NCI-H2029 treated with DMSO at 0.1 percent for 48 hours (cell line): ENCODE measurements around the gene HAUS2.
"Not testable (repeated sequence)": the region's sequence is repeated elsewhere in the genome, so short reads cannot be mapped to it uniquely, and the experiment has no call there.

Experiments
- DNase-seq: peaks from one replicate; lab custom pipeline; 2025; lab: John Stamatoyannopoulos, UW

The HAUS2 gene

GRCh38 chr15:42576040-42576594 lies 27.5 kb downstream of the HAUS2 start:
- no peak for DNase-seq

DNA sequence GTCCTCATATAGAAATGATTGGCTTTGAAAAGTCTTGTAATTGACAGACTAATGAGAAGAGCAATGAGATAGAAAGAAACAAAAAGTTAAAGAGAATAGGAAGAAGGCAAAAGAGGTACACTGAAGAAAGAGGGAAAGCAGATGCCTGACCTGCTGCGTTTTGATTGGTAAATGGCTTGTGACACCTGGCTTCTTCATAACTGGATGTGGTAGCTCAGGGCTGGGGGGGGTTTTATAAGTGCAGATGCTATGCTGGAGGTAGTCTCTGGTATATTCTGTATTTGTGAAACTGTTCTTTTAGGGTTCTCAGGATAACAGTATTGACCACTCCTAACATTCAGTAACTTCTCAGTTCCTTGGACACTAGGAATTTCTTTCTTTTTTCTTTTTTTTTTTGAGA lies 28.1 kb downstream of the HAUS2 start:
- DNase-seq, result no peak

DNA sequence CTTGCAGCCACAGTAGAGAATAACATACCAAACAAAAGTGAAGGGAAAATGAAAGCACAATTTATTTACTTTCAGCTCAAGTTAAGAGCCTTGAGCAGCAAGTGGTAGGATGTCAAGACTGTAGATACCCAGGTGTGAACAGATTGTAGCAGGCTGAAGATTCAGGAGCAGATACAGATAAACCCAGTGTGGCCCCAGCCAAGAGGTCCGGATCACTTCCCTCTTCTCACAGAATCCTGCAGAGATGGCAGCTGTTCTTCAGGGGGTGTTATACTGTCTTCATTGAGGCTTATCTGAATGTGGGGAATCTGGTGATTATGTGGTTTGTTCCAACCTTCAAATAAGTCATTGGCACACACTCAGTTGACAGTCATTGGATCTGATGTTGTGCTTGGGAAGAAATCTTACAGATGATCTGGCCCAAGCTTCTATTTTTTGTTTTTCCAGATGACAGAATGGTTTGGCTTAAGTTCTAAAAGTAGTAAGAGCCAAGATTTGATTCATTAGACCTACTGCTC lies 28.9 kb downstream of the HAUS2 start:
- no peak for DNase-seq

DNA sequence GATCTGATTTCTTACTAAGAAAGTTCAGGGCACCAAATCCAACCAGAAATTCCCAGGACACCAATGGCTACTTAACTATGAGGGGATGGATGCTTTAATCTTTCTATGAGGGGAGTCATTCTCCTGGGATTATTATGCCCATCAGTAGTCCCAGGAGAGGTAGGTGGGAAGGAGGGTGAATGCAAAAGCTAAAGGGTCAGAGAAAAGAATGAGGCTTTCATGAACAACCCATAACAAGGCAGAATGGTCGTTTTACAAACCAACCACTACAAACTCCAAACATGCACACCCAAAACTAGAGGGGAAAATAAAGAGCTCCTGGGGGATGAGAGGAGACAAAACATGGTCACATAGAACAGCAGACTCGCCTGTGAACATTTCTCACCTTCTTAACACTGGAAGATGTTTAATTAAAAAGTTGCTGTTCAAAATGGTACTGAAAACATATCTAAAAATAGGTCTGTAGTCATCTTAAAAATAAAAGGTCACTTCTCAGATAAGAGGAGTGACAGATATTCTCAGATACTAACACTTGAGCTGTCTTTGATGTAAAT lies 30.4 kb downstream of the HAUS2 start:
- no peak for DNase-seq

DNA sequence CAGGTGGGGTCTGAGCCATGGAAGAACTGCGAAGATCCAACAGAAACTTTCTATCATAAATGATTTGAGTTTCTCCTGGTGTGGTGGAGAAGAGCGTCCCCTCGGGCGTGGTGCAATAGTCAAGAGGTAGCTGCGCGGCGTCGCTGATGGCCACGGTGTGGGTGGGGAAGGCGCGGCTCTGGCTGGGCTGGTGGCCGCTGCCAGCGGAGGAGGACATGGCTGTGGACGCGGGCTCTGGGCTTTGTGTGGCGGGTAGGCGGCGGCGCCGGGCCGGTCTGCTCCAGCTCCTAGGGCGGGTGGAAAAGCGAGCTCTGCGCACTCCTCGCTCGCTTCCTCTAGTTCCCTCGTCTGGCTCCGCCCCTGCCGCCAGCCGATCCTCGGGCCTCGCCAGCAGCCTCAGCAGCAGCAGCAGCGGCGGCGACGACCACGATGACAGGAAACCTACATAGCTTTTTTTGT lies 32.7 kb downstream of the HAUS2 start:
- DNase-seq, result peak; percentile 11

- DNase-seq, result no peak
Measured at GRCh38 chr15:42582569-42583375, 34.1 kb downstream of the HAUS2 start.

DNA sequence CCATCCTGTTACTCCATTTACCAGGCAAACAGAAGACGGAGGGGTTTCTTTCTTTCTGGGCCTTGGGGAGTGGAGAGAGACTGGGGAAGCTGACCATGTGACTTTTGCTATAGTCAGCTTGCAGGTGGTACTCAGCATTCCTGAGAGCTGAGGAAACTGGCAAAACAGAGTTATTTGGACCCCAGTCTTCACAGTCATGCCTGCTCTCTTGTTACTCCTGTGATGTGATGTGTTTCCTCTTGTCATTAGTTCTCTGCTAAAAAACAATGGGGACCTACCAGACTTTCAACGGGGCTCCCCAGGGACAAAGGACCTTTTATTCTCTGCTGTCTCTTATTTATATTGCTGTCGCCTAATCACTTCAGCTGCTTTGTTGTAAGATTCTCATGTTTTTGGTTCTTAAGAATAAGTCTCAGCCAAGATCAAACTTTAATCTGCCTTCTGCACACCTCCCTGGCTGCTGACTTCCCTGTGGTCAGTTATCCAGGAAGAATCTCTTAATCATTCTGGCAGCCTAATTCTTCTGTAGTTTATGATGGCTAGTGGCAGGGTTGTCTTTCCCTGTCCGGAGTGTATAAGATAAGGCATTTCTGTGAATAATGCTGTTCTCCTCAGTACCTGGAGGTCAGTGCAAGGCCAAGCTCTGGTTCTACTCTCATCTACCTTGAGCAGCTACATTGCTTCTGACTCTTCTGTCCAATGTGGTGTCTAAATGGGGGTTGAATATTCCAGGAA lies 35.6 kb downstream of the HAUS2 start:
- DNase-seq, result no peak

DNA sequence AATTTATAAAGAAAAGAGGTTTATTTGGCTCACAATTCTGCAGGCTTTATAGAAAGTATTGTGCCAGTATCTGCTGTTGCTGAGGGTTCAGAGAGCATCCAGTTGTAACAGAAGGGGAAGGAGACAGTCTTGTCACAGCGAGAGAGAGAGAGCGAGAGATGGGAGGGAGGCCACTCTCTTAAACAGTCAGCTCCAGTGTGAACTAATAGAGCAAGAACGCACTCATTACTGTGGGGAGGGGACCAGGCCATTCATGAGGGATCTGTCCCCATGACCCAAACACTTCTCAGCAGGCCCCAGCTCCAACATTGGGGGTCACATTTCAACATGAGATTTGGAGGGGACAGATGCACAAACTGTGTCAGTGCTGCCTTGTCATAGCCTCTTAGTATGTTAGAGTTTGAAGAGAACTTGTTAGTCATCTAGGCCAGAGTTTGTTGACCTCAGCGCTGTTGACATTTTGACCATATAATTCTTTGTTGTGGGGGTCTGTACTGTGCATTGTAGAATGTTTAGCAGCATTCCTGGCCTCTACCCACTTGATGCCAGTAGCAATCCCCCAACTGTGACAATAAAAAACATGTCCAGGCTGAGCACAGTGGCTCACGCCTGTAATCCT lies 42.1 kb downstream of the HAUS2 start:
- DNase-seq, result no peak

DNA sequence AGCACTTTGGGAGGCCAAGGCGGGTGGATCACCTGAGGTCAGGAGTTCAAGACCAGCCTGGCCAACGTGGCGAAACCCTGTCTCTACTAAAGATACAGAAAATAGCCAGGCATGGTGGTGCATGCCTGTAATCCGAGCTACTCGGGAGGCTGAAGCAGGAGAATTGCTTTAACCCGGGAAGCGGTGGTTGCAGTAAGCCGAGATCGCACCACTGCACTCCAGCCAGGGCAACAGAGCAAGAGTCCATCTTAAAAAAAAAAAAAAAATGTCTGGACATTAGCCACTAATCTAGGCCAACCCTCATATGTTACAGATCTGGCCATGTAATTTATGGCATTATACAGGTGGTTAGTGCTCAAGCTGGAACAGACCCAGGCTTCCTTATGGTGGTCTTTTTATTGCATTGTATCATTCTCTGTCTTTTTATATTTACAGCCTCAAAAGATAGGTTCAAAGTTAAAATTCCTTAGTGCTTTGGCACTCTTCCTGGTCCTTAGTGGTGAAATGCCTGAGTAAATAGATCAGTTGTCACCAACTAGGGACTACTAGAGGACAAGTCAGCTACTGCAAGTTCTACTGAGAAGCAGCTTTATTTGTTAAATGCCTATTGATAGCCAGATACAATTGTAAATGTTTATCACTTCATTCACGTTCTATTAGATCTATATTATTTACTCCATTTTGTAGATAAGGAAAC lies 42.7 kb downstream of the HAUS2 start:
- peak; percentile 5 for DNase-seq

DNA sequence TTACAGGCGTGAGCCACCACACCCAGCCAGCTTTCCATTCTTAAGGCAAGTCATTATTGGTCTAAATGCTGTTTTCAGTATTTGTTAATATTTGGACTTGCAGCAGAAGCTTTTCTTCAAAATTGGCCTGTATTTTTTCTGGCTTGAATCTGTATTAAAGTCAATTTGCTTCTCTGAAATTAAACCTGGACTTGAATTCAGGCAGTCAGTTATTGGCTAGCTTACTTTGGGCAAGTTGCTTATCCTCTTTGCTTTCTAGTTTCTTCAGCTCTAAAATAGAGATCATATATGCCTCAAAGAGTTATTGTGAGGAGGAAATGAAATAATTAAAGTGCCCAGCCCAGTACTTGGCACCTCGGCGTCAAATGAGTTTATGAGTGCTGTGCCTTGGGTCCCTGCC lies 44.1 kb downstream of the HAUS2 start:
- no peak for DNase-seq

DNA sequence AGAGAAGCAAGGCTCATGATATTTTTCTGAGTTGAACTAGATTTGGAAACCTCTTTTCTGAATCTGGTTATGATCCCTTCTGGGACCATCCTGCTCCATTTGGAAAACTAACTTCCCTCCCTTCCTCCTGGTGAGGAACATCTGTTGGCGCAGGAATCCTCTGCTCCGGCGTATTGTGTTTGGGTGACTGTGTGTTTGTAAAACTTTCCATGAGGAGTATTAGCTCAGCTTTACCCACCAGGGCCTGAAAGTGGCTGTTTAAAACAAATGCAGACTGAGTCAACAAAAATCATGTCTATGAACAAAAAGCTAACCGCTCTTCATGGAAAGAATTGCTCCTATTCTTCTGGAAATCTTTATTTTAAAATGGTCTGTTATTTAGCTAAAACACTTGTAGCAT lies 44.5 kb downstream of the HAUS2 start:
- DNase-seq, result no peak

GRCh38 chr15:42594095-42594494 lies 45.5 kb downstream of the HAUS2 start:
- DNase-seq, result no peak

GRCh38 chr15:42595626-42596240 lies 47.1 kb downstream of the HAUS2 start:
- DNase-seq, result no peak

DNA sequence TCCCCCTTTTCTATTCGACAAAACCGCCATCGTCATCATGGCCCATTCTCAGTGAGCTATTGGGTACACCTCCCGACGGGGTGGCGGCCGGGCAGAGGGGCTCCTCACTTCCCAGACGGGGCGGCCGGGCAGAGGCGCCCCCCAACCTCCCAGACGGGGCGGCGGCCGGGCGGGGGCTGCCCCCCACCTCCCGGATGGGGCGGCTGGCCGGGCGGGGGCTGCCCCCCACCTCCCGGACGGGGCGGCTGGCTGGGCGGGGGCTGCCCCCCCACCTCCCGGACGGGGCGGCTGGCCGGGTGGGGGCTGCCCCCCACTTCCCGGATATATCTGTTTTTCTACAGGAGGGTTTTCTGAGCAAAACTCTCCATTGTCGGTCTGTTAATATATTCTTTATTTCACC lies 52.7 kb downstream of the HAUS2 start:
- not testable (repeated sequence) for DNase-seq

DNA sequence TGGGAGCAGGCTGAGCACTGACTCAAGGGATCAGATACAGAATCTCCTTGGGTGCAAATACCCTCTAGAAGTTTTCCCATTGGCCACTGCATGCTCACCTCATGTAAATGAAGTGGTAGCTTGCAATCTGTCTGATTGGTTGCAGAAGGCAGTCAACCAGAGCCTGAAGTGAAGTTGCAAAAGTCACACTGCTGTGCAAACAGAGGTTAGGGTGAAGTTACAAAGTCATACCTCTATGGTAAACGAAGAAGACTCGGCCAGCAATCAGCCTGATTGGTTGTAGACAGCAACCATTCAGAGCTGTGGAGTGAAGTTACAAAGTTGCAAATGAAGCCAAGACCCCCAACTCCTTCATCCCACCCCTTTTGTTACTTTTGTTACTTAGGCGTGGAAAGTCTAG lies 53.9 kb downstream of the HAUS2 start:
- no peak for DNase-seq

GRCh38 chr15:42603978-42604377 lies 55.3 kb downstream of the HAUS2 start:
- no peak for DNase-seq

DNA sequence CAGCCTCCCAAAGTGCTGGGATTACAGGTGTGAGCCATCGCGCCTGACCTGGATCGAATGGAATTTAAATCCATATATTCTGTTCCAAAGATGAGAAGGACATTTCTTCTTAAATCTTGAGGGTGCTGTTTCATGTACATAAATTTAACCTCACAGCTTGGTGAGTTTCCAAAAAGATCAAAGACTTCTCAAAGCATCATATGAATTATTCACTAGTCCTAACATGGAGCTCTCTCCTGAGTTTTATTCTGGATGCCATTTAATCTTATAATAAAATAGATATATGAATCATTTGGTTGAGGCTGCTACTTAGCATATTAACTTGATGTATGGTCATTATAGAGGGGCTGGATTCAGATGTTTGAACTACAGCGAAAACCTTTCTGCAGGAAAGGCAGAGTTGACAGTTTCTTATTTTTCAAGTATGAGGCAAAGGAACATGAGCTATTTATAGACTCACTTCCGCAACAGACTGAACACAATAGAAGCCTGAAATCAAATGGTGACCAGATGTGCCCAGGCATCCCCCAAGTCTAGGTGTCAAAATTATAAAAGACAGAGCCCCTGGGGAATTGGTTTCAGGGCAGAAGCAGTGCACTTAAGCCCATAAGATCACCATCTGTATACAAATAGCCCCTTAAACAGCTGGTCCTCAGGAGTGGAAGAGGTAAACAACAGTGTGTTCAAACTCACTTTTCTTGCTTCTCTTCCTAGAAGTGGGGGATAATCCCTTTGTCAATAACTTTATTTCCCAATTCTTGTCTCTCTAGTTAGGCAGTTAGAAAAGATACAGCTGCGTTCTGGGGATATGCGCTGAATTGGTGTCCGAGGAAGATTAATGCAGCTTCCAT lies 56.5 kb downstream of the HAUS2 start:
- no peak for DNase-seq

GRCh38 chr15:42605796-42606195 lies 57.2 kb downstream of the HAUS2 start:
- DNase-seq, result no peak

DNA sequence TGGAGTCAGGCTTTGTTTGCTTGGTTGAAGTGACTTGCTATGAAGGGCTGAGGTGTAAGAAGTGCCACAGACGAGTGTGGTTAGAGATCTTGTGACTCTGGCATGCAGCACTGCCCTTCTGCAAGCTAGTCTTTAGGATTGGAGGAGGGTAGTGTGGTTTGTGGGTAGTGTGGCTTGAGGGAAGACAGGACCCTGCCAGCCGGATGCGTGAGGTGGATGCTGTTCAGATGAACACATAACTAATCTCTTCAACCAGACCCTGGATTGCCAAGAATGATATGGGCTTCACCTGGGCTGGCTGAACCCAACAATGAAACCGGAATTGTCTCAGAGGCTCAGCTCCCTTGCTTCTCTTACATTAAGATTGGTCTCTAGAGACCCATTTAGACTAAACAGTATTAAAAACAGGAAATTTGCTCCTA lies 59.5 kb downstream of the HAUS2 start:
- no peak for DNase-seq
